HepG2 (cell line): ENCODE data around the gene LMF2. TPM values are rescaled to one million over a fixed set of nuclear protein-coding genes. Genes with fewer than 3 reads are reported as not detected.
A peak's percentile ranks its signal among the peaks of the same experiment; 100 is the strongest.

Source experiments
- BORCS8-MEF2B ChIP-seq: sonication (generic); formaldehyde crosslinking; IDR thresholded peaks from 2 replicates; pipeline ENCODE4 v1.8.0; 2022; ENCODE audit warnings: mild to moderate bottlenecking, missing genetic modification reagents
- ESRRA ChIP-seq: sonication (generic); formaldehyde crosslinking; IDR thresholded peaks from 2 replicates; pipeline ENCODE4 v1.5.1; 2020; ENCODE audit warnings: mild to moderate bottlenecking, low read depth, missing genetic modification reagents
- GABPB1 ChIP-seq: IDR thresholded peaks from 2 replicates; pipeline ENCODE4 v1.6.1; 2016; ENCODE audit warnings: mild to moderate bottlenecking, missing genetic modification reagents, moderate library complexity, missing compliant biosample characterization
- MLLT10 ChIP-seq: sonication (generic); formaldehyde crosslinking; IDR thresholded peaks from 2 replicates; pipeline ENCODE4 v1.4.0; 2020; ENCODE audit warnings: missing genetic modification reagents
- NR2F1 ChIP-seq, 2 experiments: fragments of 450-650 bp in 1 of 2; formaldehyde crosslinking in 1 of 2; IDR thresholded peaks; 2 replicates each; pipeline versions ENCODE4 v1.5.0 to v1.6.1; 2016 to 2020; ENCODE audit warnings: mild to moderate bottlenecking in 1 of 2, missing compliant biosample characterization in 1 of 2, missing genetic modification reagents in 1 of 2, moderate library complexity in 1 of 2
- NR2F6 ChIP-seq, 2 experiments: IDR thresholded peaks; 2 replicates each; pipeline ENCODE4 v1.6.1; 2016; ENCODE audit warnings: antibody characterized with exemption in 1 of 2, mild to moderate bottlenecking in 1 of 2
- RARA ChIP-seq: IDR thresholded peaks from 2 replicates; pipeline ENCODE4 v1.6.1; 2016; ENCODE audit warnings: missing genetic modification reagents, missing compliant biosample characterization
- SOX6 ChIP-seq, 2 experiments: fragments of 450-650 bp in 1 of 2; sonication (generic) in 1 of 2; formaldehyde crosslinking in 1 of 2; IDR thresholded peaks; 2 replicates each; pipeline versions ENCODE4 v1.4.0 to v1.6.1; 2017 to 2020; ENCODE audit warnings: antibody characterized with exemption in 1 of 2, mild to moderate bottlenecking in 1 of 2, missing genetic modification reagents in 1 of 2
- UBTF ChIP-seq: sonication (generic); formaldehyde crosslinking; IDR thresholded peaks from 2 replicates; pipeline ENCODE4 v1.4.0; 2020; ENCODE audit warnings: mild to moderate bottlenecking, missing genetic modification reagents
- ZMYM4 ChIP-seq: sonication (generic); formaldehyde crosslinking; IDR thresholded peaks from 2 replicates; pipeline ENCODE4 v1.8.1; 2023; ENCODE audit warnings: mild to moderate bottlenecking, missing genetic modification reagents
- ZNF264 ChIP-seq: sonication (generic); formaldehyde crosslinking; IDR thresholded peaks from 2 replicates; pipeline ENCODE4 v1.4.0; 2020; ENCODE audit warnings: missing genetic modification reagents
- ZNF318 ChIP-seq: sonication (generic); formaldehyde crosslinking; IDR thresholded peaks from 2 replicates; pipeline ENCODE4 v1.4.0; 2020; ENCODE audit warnings: mild to moderate bottlenecking, missing genetic modification reagents
- ZNF430 ChIP-seq: sonication (generic); formaldehyde crosslinking; IDR thresholded peaks from 2 replicates; pipeline ENCODE4 v1.9.0; 2021; ENCODE audit warnings: mild to moderate bottlenecking, missing genetic modification reagents
- ZNF687 ChIP-seq: sonication (generic); formaldehyde crosslinking; IDR thresholded peaks from 2 replicates; pipeline ENCODE4 v1.5.1; 2020; ENCODE audit warnings: mild to moderate bottlenecking, missing genetic modification reagents, moderate library complexity
- polyA plus RNA-seq, 8 experiments: library from polyadenylated mRNA; depleted of rRNA in 3 of 8; stranded (reverse) in 7 of 8; unstranded in 1 of 8; fragments of >200 nt; fragmentation: Illumina TruSeq in 4 of 8; extraction: Trizol in 4 of 8; gene quantifications; 2 replicates each; pipeline versions ENCODE4 v1.2.1 to v1.2.3, GENCODE V29; 2011 to 2016; ENCODE audit warnings: low read depth in 4 of 8, missing spikeins in 1 of 8, mixed read lengths in 1 of 8; ENCODE audit not compliant: insufficient read depth in 1 of 8
- total RNA-seq, 5 experiments: library from RNA; depleted of rRNA; stranded (reverse); fragments of >200 nt; fragmentation: Illumina TruSeq; extraction: Trizol; gene quantifications; 2 replicates each; pipeline ENCODE4 v1.2.3, GENCODE V29; 2016; ENCODE audit warnings: low read depth in 1 of 5

LMF2 gene
- total and polyA plus RNA-seq, 2 of the 13 experiments (the other 11 are each of a cell fraction or from before 2014, with no cell fraction given), result 23.3 to 30.6 TPM

GRCh38 chr22:50530580-50530876 is 23.0 kb upstream of the LMF2 start (continued):
- TF ChIP-seq RARA (0 out of 2 replicates have a peak, but pooled peaks have one; percentile 2), SOX6 (IDR thresholded peaks at IDR 0.05) (no peak), SOX6 (CRISPR knock-in tag; IDR thresholded peaks at IDR 0.05) (peak; percentile 46; the same call in 1 of the 2 replicates), NR2F1 (CRISPR knock-in tag; IDR thresholded peaks at IDR 0.05) (peak; percentile 10 to 76; a peak in 3 of 4 replicates), ZNF687 (CRISPR knock-in tag) (peak; percentile 86), NR2F6 (IDR thresholded peaks at IDR 0.05) (peak; percentile 82), NR2F6 (CRISPR knock-in tag; IDR thresholded peaks at IDR 0.05) (peak; percentile 73; the same call in 1 of the 2 replicates), MLLT10 (no peak), ESRRA (CRISPR knock-in tag) (peak; percentile 19; the same call in 1 of the 2 replicates), UBTF (peak; percentile 67), ZNF318 (CRISPR knock-in tag) (0 out of 2 replicates have a peak, but pooled peaks have one; percentile 3), ZNF264 (CRISPR knock-in tag) (peak; percentile 5; the same call in 1 of the 2 replicates), ZMYM4 (CRISPR knock-in tag) (0 out of 2 replicates have a peak, but pooled peaks have one; percentile 18), GABPB1 (peak; percentile 52; the same call in 1 of the 2 replicates), ZNF430 (CRISPR knock-in tag) (peak; percentile 19; the same call in 1 of the 2 replicates), BORCS8-MEF2B (CRISPR knock-in tag) (peak; percentile 5; the same call in 1 of the 2 replicates)
